A673 (cell line): ENCODE measurements around the gene SNAPIN.

Experiments used
- CTCF ChIP-seq: fragments of 300-800, 200-600 bp; sonication (generic); conservative IDR thresholded peaks from 2 replicates; pipeline ENCODE4 v1.5.1; 2017; ENCODE audit warnings: low read depth, mild to moderate bottlenecking, antibody characterized with exemption, low read length, moderate library complexity, mixed read lengths
- EZH2 ChIP-seq: fragments of 200-600 bp; sonication (generic); IDR thresholded peaks from 2 replicates; pipeline ENCODE4 v1.6.1; 2017; ENCODE audit warnings: borderline replicate concordance, low read depth, mild to moderate bottlenecking, mixed read lengths, antibody characterized with exemption, low read length; ENCODE audit not compliant: poor library complexity, severe bottlenecking

- no peak for TF ChIP-seq CTCF
- TF ChIP-seq EZH2 = no peak
Observed at GRCh38 chr1:153655333-153655732, 3.2 kb upstream of the SNAPIN start.
